ENCODE results near the gene CTCF. TPM values are rescaled to one million over a fixed set of nuclear protein-coding genes. Genes with fewer than 3 reads are reported as not detected.

Gene CTCF
- total and polyA plus RNA-seq, 10 of the 15 experiments (the other 5 are each of a cell fraction or from before 2014, with no cell fraction given), result 9.1 to 55.0 (median 41.8) TPM

Small RNA genes lying within 50 kb of the gene (small RNA-seq; reads per million reads assigned to genes)
- gene AC027682.3, result not detected

Other genes with a start within 250 kb of the CTCF start
Only the 7 nearest of the 16 such genes appear.
- 72.4 and 73.8 TPM in 2 replicates for gene ATP6V0D1, start 81.4 kb upstream of the CTCF start, total RNA-seq (2014; rRNA removed)
- gene ATP6V0D1, start 81.4 kb upstream of the CTCF start, total RNA-seq (2014; rRNA removed; fragmentation: Illumina TruSeq; extraction: Trizol), result 41.8 and 50.2 TPM in 2 replicates
- 67.7 and 71.6 TPM in 2 replicates for gene ATP6V0D1, start 81.4 kb upstream of the CTCF start, total RNA-seq (2021)
- 24.5 and 56.5 TPM in 2 replicates for gene ATP6V0D1, start 81.4 kb upstream of the CTCF start, polyA plus RNA-seq (2011; rRNA removed)
- gene ATP6V0D1, start 81.4 kb upstream of the CTCF start, polyA plus RNA-seq (2014; fragmentation: Illumina TruSeq; extraction: Trizol), result 35.1 and 72.2 TPM in 2 replicates
- 10 to 100 TPM; 28.1 to 30.2 TPM for gene ATP6V0D1, start 81.4 kb upstream of the CTCF start, polyA plus RNA-seq (2014; fragmentation: Nextera tagmentation; extraction: Ambion mirVana)
- 69.0 and 81.4 TPM in 2 replicates for gene ATP6V0D1, start 81.4 kb upstream of the CTCF start, polyA plus RNA-seq (2014; rRNA removed)
- 100 to 1,000 TPM; 126 to 141 TPM for gene ATP6V0D1, start 81.4 kb upstream of the CTCF start, polyA plus RNA-seq (2016; fragmentation: Nextera tagmentation; extraction: Ambion mirVana)
- not detected in 2 replicates for gene AGRP, start 79.0 kb upstream of the CTCF start, total RNA-seq (2014; rRNA removed)
- gene AGRP, start 79.0 kb upstream of the CTCF start, total RNA-seq (2014; rRNA removed; fragmentation: Illumina TruSeq; extraction: Trizol), result not detected in 2 replicates
- not detected in 2 replicates for gene AGRP, start 79.0 kb upstream of the CTCF start, total RNA-seq (2021)
- gene AGRP, start 79.0 kb upstream of the CTCF start, polyA plus RNA-seq (2011; rRNA removed), result not detected in 2 replicates
- gene AGRP, start 79.0 kb upstream of the CTCF start, polyA plus RNA-seq (2014; fragmentation: Illumina TruSeq; extraction: Trizol), result not detected in 2 replicates
- gene AGRP, start 79.0 kb upstream of the CTCF start, polyA plus RNA-seq (2014; fragmentation: Nextera tagmentation; extraction: Ambion mirVana), result under 1 TPM; 0.16 to 0.34 TPM
- gene AGRP, start 79.0 kb upstream of the CTCF start, polyA plus RNA-seq (2014; rRNA removed), result 0.27 TPM in 1 of 2 replicates, not detected in the other
- gene AGRP, start 79.0 kb upstream of the CTCF start, polyA plus RNA-seq (2016; fragmentation: Nextera tagmentation; extraction: Ambion mirVana), result under 1 TPM; 0.72 to 0.75 TPM
- gene RIPOR1, start 33.7 kb upstream of the CTCF start, total RNA-seq (2014; rRNA removed), result 5.2 and 7.0 TPM in 2 replicates
- 2.6 and 2.8 TPM in 2 replicates for gene RIPOR1, start 33.7 kb upstream of the CTCF start, total RNA-seq (2014; rRNA removed; fragmentation: Illumina TruSeq; extraction: Trizol)
- gene RIPOR1, start 33.7 kb upstream of the CTCF start, total RNA-seq (2021), result 28.5 and 37.0 TPM in 2 replicates
- 1.2 and 2.0 TPM in 2 replicates for gene RIPOR1, start 33.7 kb upstream of the CTCF start, polyA plus RNA-seq (2011; rRNA removed)
- gene RIPOR1, start 33.7 kb upstream of the CTCF start, polyA plus RNA-seq (2014; fragmentation: Illumina TruSeq; extraction: Trizol), result 7.0 and 7.9 TPM in 2 replicates
- gene RIPOR1, start 33.7 kb upstream of the CTCF start, polyA plus RNA-seq (2014; fragmentation: Nextera tagmentation; extraction: Ambion mirVana), result under 1 TPM; 0.13 to 0.47 TPM
- 10.5 and 11.6 TPM in 2 replicates for gene RIPOR1, start 33.7 kb upstream of the CTCF start, polyA plus RNA-seq (2014; rRNA removed)
- 10 to 100 TPM; 12.9 to 15.9 TPM for gene RIPOR1, start 33.7 kb upstream of the CTCF start, polyA plus RNA-seq (2016; fragmentation: Nextera tagmentation; extraction: Ambion mirVana)
- gene CARMIL2, start 82.6 kb downstream of the CTCF start, total RNA-seq (2014; rRNA removed), result 18.9 and 24.1 TPM in 2 replicates
- 13.7 and 14.0 TPM in 2 replicates for gene CARMIL2, start 82.6 kb downstream of the CTCF start, total RNA-seq (2014; rRNA removed; fragmentation: Illumina TruSeq; extraction: Trizol)
- 87.6 and 104 TPM in 2 replicates for gene CARMIL2, start 82.6 kb downstream of the CTCF start, total RNA-seq (2021)
- 4.4 and 8.6 TPM in 2 replicates for gene CARMIL2, start 82.6 kb downstream of the CTCF start, polyA plus RNA-seq (2011; rRNA removed)
- 1.6 and 13.0 TPM in 2 replicates for gene CARMIL2, start 82.6 kb downstream of the CTCF start, polyA plus RNA-seq (2014; fragmentation: Illumina TruSeq; extraction: Trizol)
- gene CARMIL2, start 82.6 kb downstream of the CTCF start, polyA plus RNA-seq (2014; fragmentation: Nextera tagmentation; extraction: Ambion mirVana), result 1 to 10 TPM in 1 of 2 experiments, under 1 TPM in 1; 0.82 to 1.9 TPM
- gene CARMIL2, start 82.6 kb downstream of the CTCF start, polyA plus RNA-seq (2014; rRNA removed), result 56.5 and 72.9 TPM in 2 replicates
- 1 to 10 TPM; 7.4 to 7.7 TPM for gene CARMIL2, start 82.6 kb downstream of the CTCF start, polyA plus RNA-seq (2016; fragmentation: Nextera tagmentation; extraction: Ambion mirVana)
- 26.3 and 36.1 TPM in 2 replicates for gene ACD, start 97.7 kb downstream of the CTCF start, total RNA-seq (2014; rRNA removed)
- 9.8 and 10.0 TPM in 2 replicates for gene ACD, start 97.7 kb downstream of the CTCF start, total RNA-seq (2014; rRNA removed; fragmentation: Illumina TruSeq; extraction: Trizol)
- gene ACD, start 97.7 kb downstream of the CTCF start, total RNA-seq (2021), result 32.4 and 32.9 TPM in 2 replicates
- gene ACD, start 97.7 kb downstream of the CTCF start, polyA plus RNA-seq (2011; rRNA removed), result 5.6 and 15.6 TPM in 2 replicates
- gene ACD, start 97.7 kb downstream of the CTCF start, polyA plus RNA-seq (2014; fragmentation: Illumina TruSeq; extraction: Trizol), result 2.8 and 11.3 TPM in 2 replicates
- 1 to 10 TPM; 2.9 to 9.7 TPM for gene ACD, start 97.7 kb downstream of the CTCF start, polyA plus RNA-seq (2014; fragmentation: Nextera tagmentation; extraction: Ambion mirVana)
- gene ACD, start 97.7 kb downstream of the CTCF start, polyA plus RNA-seq (2014; rRNA removed), result 32.2 and 35.6 TPM in 2 replicates
- 10 to 100 TPM; 45.0 to 46.7 TPM for gene ACD, start 97.7 kb downstream of the CTCF start, polyA plus RNA-seq (2016; fragmentation: Nextera tagmentation; extraction: Ambion mirVana)
- 8.0 and 9.1 TPM in 2 replicates for gene PARD6A, start 98.4 kb downstream of the CTCF start, total RNA-seq (2014; rRNA removed)
- gene PARD6A, start 98.4 kb downstream of the CTCF start, total RNA-seq (2014; rRNA removed; fragmentation: Illumina TruSeq; extraction: Trizol), result 3.0 and 3.4 TPM in 2 replicates
- 6.2 and 7.5 TPM in 2 replicates for gene PARD6A, start 98.4 kb downstream of the CTCF start, total RNA-seq (2021)
- 0.92 and 1.9 TPM in 2 replicates for gene PARD6A, start 98.4 kb downstream of the CTCF start, polyA plus RNA-seq (2011; rRNA removed)
- 0.27 and 1.7 TPM in 2 replicates for gene PARD6A, start 98.4 kb downstream of the CTCF start, polyA plus RNA-seq (2014; fragmentation: Illumina TruSeq; extraction: Trizol)
- gene PARD6A, start 98.4 kb downstream of the CTCF start, polyA plus RNA-seq (2014; fragmentation: Nextera tagmentation; extraction: Ambion mirVana), result under 1 TPM; 0.42 to 0.62 TPM
- gene PARD6A, start 98.4 kb downstream of the CTCF start, polyA plus RNA-seq (2014; rRNA removed), result 7.1 and 9.8 TPM in 2 replicates
- 10 to 100 TPM in 1 of 2 experiments, 1 to 10 TPM in 1; 5.7 to 10.1 TPM for gene PARD6A, start 98.4 kb downstream of the CTCF start, polyA plus RNA-seq (2016; fragmentation: Nextera tagmentation; extraction: Ambion mirVana)
- gene ENKD1, start 104.2 kb downstream of the CTCF start, total RNA-seq (2014; rRNA removed), result 7.7 and 9.1 TPM in 2 replicates
- 2.5 TPM in 2 replicates for gene ENKD1, start 104.2 kb downstream of the CTCF start, total RNA-seq (2014; rRNA removed; fragmentation: Illumina TruSeq; extraction: Trizol)
- gene ENKD1, start 104.2 kb downstream of the CTCF start, total RNA-seq (2021), result 7.2 and 8.1 TPM in 2 replicates
- gene ENKD1, start 104.2 kb downstream of the CTCF start, polyA plus RNA-seq (2011; rRNA removed), result 2.8 and 5.2 TPM in 2 replicates
- gene ENKD1, start 104.2 kb downstream of the CTCF start, polyA plus RNA-seq (2014; fragmentation: Illumina TruSeq; extraction: Trizol), result 0.30 and 0.97 TPM in 2 replicates
- gene ENKD1, start 104.2 kb downstream of the CTCF start, polyA plus RNA-seq (2014; fragmentation: Nextera tagmentation; extraction: Ambion mirVana), result 1 to 10 TPM in 1 of 2 experiments, under 1 TPM in 1; 0.19 to 1.1 TPM
- gene ENKD1, start 104.2 kb downstream of the CTCF start, polyA plus RNA-seq (2014; rRNA removed), result 6.8 and 11.4 TPM in 2 replicates
- gene ENKD1, start 104.2 kb downstream of the CTCF start, polyA plus RNA-seq (2016; fragmentation: Nextera tagmentation; extraction: Ambion mirVana), result 1 to 10 TPM; 2.1 to 3.1 TPM